IMR-90 (cell line): Measurements from ENCODE around the gene ZMIZ1. TPM values are rescaled to one million over a fixed set of nuclear protein-coding genes. Genes with fewer than 3 reads are reported as not detected.

Source experiments
- ATAC-seq: fragments of 200-7000 bp; cut with Tn5 transposase; 2 replicates; pipeline ENCODE4 v1.9.1; 2020; ENCODE audit warnings: low read depth, mild to moderate bottlenecking, moderate library complexity
- BruUV-seq: library from RNA; stranded (reverse); fragments of 400-500 nt; replicated peaks from 2 replicates; lab custom pipeline; 2021; lab: Mats Ljungman, UMichigan
- CTCF ChIA-PET: fragments of 300-600 bp; formaldehyde crosslinking; extraction: SDS; loops from one replicate; lab custom pipeline; 2021; ENCODE audit warnings: antibody characterized with exemption; lab: Yijun Ruan, JAX
- POLR2A ChIA-PET: fragments of 300-600 bp; sonication (Branson Sonifier 250); formaldehyde crosslinking; loops from one replicate; lab custom pipeline; 2022; ENCODE audit warnings: antibody characterized with exemption; ENCODE audit not compliant: unreplicated experiment; lab: Charles Lee
- DNase-seq: peaks from one replicate; pipeline ENCODE4 v3.0.0; 2013
- H2AFZ ChIP-seq: replicated peaks from 2 replicates; pipeline ENCODE3; 2013; ENCODE audit warnings: low read length, mild to moderate bottlenecking; ENCODE audit not compliant: poor library complexity
- H2AK5ac ChIP-seq: 2 replicates; pipeline ENCODE4 v1.6.1; 2013; ENCODE audit warnings: low read depth, low read length, inconsistent platforms
- H2AK9ac ChIP-seq: replicated peaks from 2 replicates; pipeline ENCODE3; 2013; ENCODE audit warnings: mild to moderate bottlenecking, low read depth, low read length, moderate library complexity; ENCODE audit not compliant: poor library complexity
- H2BK120ac ChIP-seq: 2 replicates; pipeline ENCODE4 v1.6.1; 2013; ENCODE audit warnings: low read depth, low read length, inconsistent platforms
- H2BK15ac ChIP-seq: 3 replicates; pipeline ENCODE4 v1.6.1; 2013; ENCODE audit warnings: low read depth, low read length, inconsistent platforms
- H2BK20ac ChIP-seq: 2 replicates; pipeline ENCODE4 v1.6.1; 2013; ENCODE audit warnings: low read depth, mild to moderate bottlenecking, inconsistent platforms, low read length, moderate library complexity
- H2BK5ac ChIP-seq: 2 replicates; pipeline ENCODE4 v1.6.1; 2013; ENCODE audit warnings: mild to moderate bottlenecking, low read depth, low read length, inconsistent platforms; ENCODE audit not compliant: poor library complexity, severe bottlenecking
- H3K14ac ChIP-seq: replicated peaks from 2 replicates; pipeline ENCODE4 v1.6.1; 2013; ENCODE audit warnings: low read depth, low read length, inconsistent platforms
- H3K18ac ChIP-seq: 2 replicates; pipeline ENCODE4 v1.6.1; 2013; ENCODE audit warnings: low read depth, low read length, control low read depth
- H3K23ac ChIP-seq: 2 replicates; pipeline ENCODE4 v1.6.1; 2013; ENCODE audit warnings: low read depth, low read length, inconsistent platforms
- H3K27ac ChIP-seq: 2 replicates; pipeline ENCODE4 v1.5.1; 2013; ENCODE audit warnings: mild to moderate bottlenecking, control low read depth, low read length; ENCODE audit not compliant: insufficient read depth
- H3K27me3 ChIP-seq: 2 replicates; pipeline ENCODE4 v1.6.1; 2013; ENCODE audit warnings: low read length; ENCODE audit not compliant: control insufficient read depth, insufficient read depth
- H3K36me3 ChIP-seq: 2 replicates; pipeline ENCODE4 v1.6.1; 2013; ENCODE audit warnings: low read length, mixed read lengths; ENCODE audit not compliant: control insufficient read depth, insufficient read depth
- H3K4ac ChIP-seq: 2 replicates; pipeline ENCODE4 v1.6.1; 2013; ENCODE audit warnings: low read depth, low read length, inconsistent platforms
- H3K4me1 ChIP-seq: 2 replicates; pipeline ENCODE4 v1.6.1; 2013; ENCODE audit warnings: low read length, mixed read lengths; ENCODE audit not compliant: control insufficient read depth, insufficient read depth
- H3K4me2 ChIP-seq: 2 replicates; pipeline ENCODE4 v1.6.1; 2013; ENCODE audit warnings: low read depth, mild to moderate bottlenecking, control low read depth, low read length, moderate library complexity
- H3K4me3 ChIP-seq: 2 replicates; pipeline ENCODE4 v1.5.1; 2013; ENCODE audit warnings: low read depth, mild to moderate bottlenecking, control low read depth, low read length, moderate library complexity; ENCODE audit not compliant: insufficient read depth
- H3K56ac ChIP-seq: 2 replicates; pipeline ENCODE4 v1.6.1; 2013; ENCODE audit warnings: low read length, inconsistent platforms; ENCODE audit not compliant: insufficient read depth; ENCODE audit errors: extremely low read depth
- H3K79me1 ChIP-seq, 2 experiments: 2 replicates each; pipeline ENCODE4 v1.6.1; 2013; ENCODE audit warnings: low read length in 2 of 2, inconsistent platforms in 1 of 2, low read depth in 1 of 2
- H3K9ac ChIP-seq: 2 replicates; pipeline ENCODE4 v1.6.1; 2013; ENCODE audit warnings: low read depth, low read length, control low read depth
- H3K9me1 ChIP-seq: 2 replicates; pipeline ENCODE4 v1.6.1; 2013; ENCODE audit warnings: low read length, inconsistent platforms; ENCODE audit not compliant: insufficient read depth
- H3K9me3 ChIP-seq: 2 replicates; pipeline ENCODE4 v1.6.1; 2013; ENCODE audit warnings: low read length; ENCODE audit not compliant: control insufficient read depth, insufficient read depth
- H4K20me1 ChIP-seq: 2 replicates; pipeline ENCODE4 v1.6.1; 2013; ENCODE audit warnings: low read length, inconsistent platforms; ENCODE audit not compliant: insufficient read depth
- H4K5ac ChIP-seq: 2 replicates; pipeline ENCODE4 v1.6.1; 2013; ENCODE audit warnings: mild to moderate bottlenecking, low read depth, low read length, control low read depth
- H4K8ac ChIP-seq, 2 experiments: 2 replicates each; pipeline ENCODE4 v1.6.1; 2013; ENCODE audit warnings: low read depth in 2 of 2, low read length in 2 of 2, control low read depth in 1 of 2, inconsistent platforms in 1 of 2
- H4K91ac ChIP-seq: 2 replicates; pipeline ENCODE4 v1.6.1; 2013; ENCODE audit warnings: low read depth, low read length, inconsistent platforms; ENCODE audit not compliant: insufficient read depth
- BHLHE40 ChIP-seq: fragments of 150-350 bp; IDR thresholded peaks from 2 replicates; pipeline ENCODE4 v1.6.1; 2016; ENCODE audit warnings: mild to moderate bottlenecking, low read depth, low read length
- CEBPB ChIP-seq: IDR thresholded peaks from 2 replicates; pipeline ENCODE4 v1.6.1; 2012; ENCODE audit warnings: low read depth, low read length, improper control_type of control experiment
- MAZ ChIP-seq: IDR thresholded peaks from 2 replicates; pipeline ENCODE4 v1.6.1; 2012; ENCODE audit warnings: low read depth, mild to moderate bottlenecking, low read length, improper control_type of control experiment, moderate library complexity, borderline replicate concordance
- NFE2L2 ChIP-seq: fragments of 150-350 bp; IDR thresholded peaks from 2 replicates; pipeline ENCODE4 v1.6.1; 2016; ENCODE audit warnings: low read depth, mild to moderate bottlenecking, low read length
- RAD21 ChIP-seq: IDR thresholded peaks from 2 replicates; pipeline ENCODE4 v1.6.1; 2012; ENCODE audit warnings: low read length, improper control_type of control experiment
- RCOR1 ChIP-seq: IDR thresholded peaks from 2 replicates; pipeline ENCODE4 v1.6.1; 2012; ENCODE audit warnings: mild to moderate bottlenecking, low read length, improper control_type of control experiment; ENCODE audit not compliant: insufficient replicate concordance
- RFX5 ChIP-seq: IDR thresholded peaks from 2 replicates; pipeline ENCODE4 v1.8.0; 2012; ENCODE audit warnings: low read depth, mild to moderate bottlenecking, low read length, moderate library complexity
- WGBS, 2 experiments: methylation state at CpG; one replicate each; pipeline versions ENCODE4 v1.1.5 to v1.1.7; 2013; ENCODE audit warnings: missing lambda C conversion rate in 2 of 2; ENCODE audit not compliant: insufficient read length in 1 of 2; ENCODE audit errors: extremely low coverage in 2 of 2; 5-methylcytosine and 5-hydroxymethylcytosine counted together
- dilution Hi-C: fragments of 300-500 bp; cut with HindIII; formaldehyde crosslinking; loops from one replicate; pipeline ENCODE4 v1.14.3; 2018; ENCODE audit warnings: low sequenced_read_pairs; ENCODE audit not compliant: unreplicated experiment
- in situ Hi-C: fragments of 300-500 bp; cut with MboI; formaldehyde crosslinking; loops from 3 replicates; pipeline ENCODE4 v1.14.3; 2019; ENCODE audit warnings: low sequenced_read_pairs, inconsistent platforms, mixed read lengths
- intact Hi-C: fragments of 100-400 bp; cut with micrococcal nuclease; formaldehyde crosslinking; loops from 2 replicates; pipeline ENCODE4 v1.10.0; 2022
- polyA plus RNA-seq, 3 experiments: library from polyadenylated mRNA; depleted of rRNA; stranded (reverse); fragments of >200 nt; gene quantifications; 2 replicates each; pipeline ENCODE4 v1.2.3, GENCODE V29; 2012; ENCODE audit warnings: low replicate concordance in 1 of 3
- total RNA-seq: library from RNA; depleted of rRNA; stranded (reverse); fragments of >200 nt; gene quantifications from 2 replicates; pipeline ENCODE4 v1.2.3, GENCODE V29; 2012
- TF ChIP-seq, protein P1 (sequence below): fragments of 150-350 bp; IDR thresholded peaks from 2 replicates; pipeline ENCODE4 v1.6.1; 2017; ENCODE audit warnings: mild to moderate bottlenecking, antibody characterized with exemption, low read length, low read depth
- TF ChIP-seq, protein P2 (sequence below): conservative IDR thresholded peaks from 2 replicates; pipeline ENCODE4 v1.5.1; 2012; ENCODE audit warnings: mild to moderate bottlenecking, low read depth, low read length, improper control_type of control experiment

ZMIZ1 gene
- total and polyA plus RNA-seq, 2 of the 4 experiments (the other 2 are of a cell fraction) = 6.6 to 48.7 TPM

DNA sequence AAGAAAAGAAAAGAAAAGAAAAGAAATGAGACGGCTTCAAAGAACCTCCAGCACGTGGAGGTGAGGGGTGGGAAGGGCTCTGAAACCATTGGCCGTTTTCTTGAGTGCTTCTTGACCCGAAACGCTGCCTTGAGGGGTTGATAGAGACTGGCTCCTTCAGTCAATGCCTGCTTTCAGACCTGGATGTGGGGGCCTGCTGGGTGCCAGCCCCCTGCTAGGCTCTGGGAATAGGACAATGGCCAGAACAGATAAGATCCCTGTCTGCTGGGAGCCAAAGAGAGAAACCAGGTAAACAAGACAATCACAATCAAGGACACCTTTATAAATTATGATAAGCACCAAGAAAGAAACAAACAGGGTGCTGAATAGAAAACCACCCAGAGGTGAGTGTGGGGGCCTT, 27.7 kb downstream of the ZMIZ1 start:
- no peaks in the 10 kb centered on the region for H3K27me3 ChIP-seq
- no peak overlapping the region for H2BK20ac ChIP-seq
- H2AK9ac ChIP-seq = no peak overlapping the region
- no peak overlapping the region for H2BK120ac ChIP-seq
- no peak overlapping the region for H3K27ac ChIP-seq
- in situ Hi-C loops (no loop called here), intact Hi-C loops (no loop called here), dilution Hi-C loops (no loop called here)
- H3K4me3 ChIP-seq = no peak overlapping the region
- H4K5ac ChIP-seq = no peak overlapping the region
- H2AK5ac ChIP-seq = peak overlapping the region; percentile 42; the same call in 1 of the 2 replicates
- CTCF ChIA-PET = no interaction called here
- H3K18ac ChIP-seq = no peak overlapping the region
- no peak overlapping the region for H3K14ac ChIP-seq
- ATAC-seq = no peak
- peaks cover 99% of the 10 kb centered on the region for H4K20me1 ChIP-seq
- WGBS, 2 experiments = no CpG with 5 or more reads among the region's 5 CpGs
- no peak for DNase-seq
- H3K79me1 ChIP-seq = peaks cover 6 to 95% of the 10 kb centered on the region in 2 experiments
- no peak overlapping the region for H3K4me2 ChIP-seq
- peaks cover 6% of the 10 kb centered on the region; the same call in 1 of the 2 replicates for H3K36me3 ChIP-seq
- H4K8ac ChIP-seq = no peak overlapping the region
- no peak for TF ChIP-seq BHLHE40
- no peak for TF ChIP-seq MAZ
- TF ChIP-seq RFX5 = no peak
- TF ChIP-seq RAD21 = no peak
- TF ChIP-seq NFE2L2 = no peak
- TF ChIP-seq, protein P1, sequence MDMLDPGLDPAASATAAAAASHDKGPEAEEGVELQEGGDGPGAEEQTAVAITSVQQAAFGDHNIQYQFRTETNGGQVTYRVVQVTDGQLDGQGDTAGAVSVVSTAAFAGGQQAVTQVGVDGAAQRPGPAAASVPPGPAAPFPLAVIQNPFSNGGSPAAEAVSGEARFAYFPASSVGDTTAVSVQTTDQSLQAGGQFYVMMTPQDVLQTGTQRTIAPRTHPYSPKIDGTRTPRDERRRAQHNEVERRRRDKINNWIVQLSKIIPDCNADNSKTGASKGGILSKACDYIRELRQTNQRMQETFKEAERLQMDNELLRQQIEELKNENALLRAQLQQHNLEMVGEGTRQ = no peak
- TF ChIP-seq, protein P2, sequence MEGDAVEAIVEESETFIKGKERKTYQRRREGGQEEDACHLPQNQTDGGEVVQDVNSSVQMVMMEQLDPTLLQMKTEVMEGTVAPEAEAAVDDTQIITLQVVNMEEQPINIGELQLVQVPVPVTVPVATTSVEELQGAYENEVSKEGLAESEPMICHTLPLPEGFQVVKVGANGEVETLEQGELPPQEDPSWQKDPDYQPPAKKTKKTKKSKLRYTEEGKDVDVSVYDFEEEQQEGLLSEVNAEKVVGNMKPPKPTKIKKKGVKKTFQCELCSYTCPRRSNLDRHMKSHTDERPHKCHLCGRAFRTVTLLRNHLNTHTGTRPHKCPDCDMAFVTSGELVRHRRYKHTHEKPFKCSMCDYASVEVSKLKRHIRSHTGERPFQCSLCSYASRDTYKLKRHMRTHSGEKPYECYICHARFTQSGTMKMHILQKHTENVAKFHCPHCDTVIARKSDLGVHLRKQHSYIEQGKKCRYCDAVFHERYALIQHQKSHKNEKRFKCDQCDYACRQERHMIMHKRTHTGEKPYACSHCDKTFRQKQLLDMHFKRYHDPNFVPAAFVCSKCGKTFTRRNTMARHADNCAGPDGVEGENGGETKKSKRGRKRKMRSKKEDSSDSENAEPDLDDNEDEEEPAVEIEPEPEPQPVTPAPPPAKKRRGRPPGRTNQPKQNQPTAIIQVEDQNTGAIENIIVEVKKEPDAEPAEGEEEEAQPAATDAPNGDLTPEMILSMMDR = no peak
- TF ChIP-seq RCOR1 = no peak
- TF ChIP-seq CEBPB = no peak
- H3K4ac ChIP-seq = peak overlapping the region; percentile 24
- no peak overlapping the region for H2BK5ac ChIP-seq
- no peak overlapping the region for H2BK15ac ChIP-seq
- no peaks in the 10 kb centered on the region for H3K9me3 ChIP-seq
- H3K23ac ChIP-seq = no peak overlapping the region
- peaks cover 70% of the 10 kb centered on the region for H3K4me1 ChIP-seq
- peaks cover 82% of the 10 kb centered on the region for H3K9me1 ChIP-seq
- H2AFZ ChIP-seq = no peak overlapping the region
- no TSS peak for BruUV-seq
- no peak overlapping the region for H4K91ac ChIP-seq
- POLR2A ChIA-PET = no interaction called here
- no peak overlapping the region for H3K9ac ChIP-seq
- H3K56ac ChIP-seq = no peak overlapping the region
